Hepatocyte (in vitro differentiated cells): Measurements from ENCODE around the gene DACT2. TPM values are rescaled to one million over a fixed set of nuclear protein-coding genes. Genes with fewer than 3 reads are reported as not detected.

ENCODE experiments used
- polyA plus RNA-seq: library from polyadenylated mRNA; unstranded; fragments of >200 nt; fragmentation: Nextera tagmentation; extraction: Ambion mirVana; gene quantifications from 2 replicates; pipeline ENCODE4 v1.2.1, GENCODE V29; 2016
- total RNA-seq: library from RNA; depleted of rRNA; stranded (reverse); fragments of >200 nt; gene quantifications from 2 replicates; pipeline ENCODE4 v1.2.3, GENCODE V29; 2014

Gene DACT2
- total and polyA plus RNA-seq, 2 experiments from 2014 or later, result 8.2 to 8.8 TPM

Other genes starting within 250 kb of the DACT2 start
- gene FRMD1, start 240.6 kb downstream of the DACT2 start, total RNA-seq, result 0.07 TPM in 1 of 2 replicates, not detected in the other
- 0.46 TPM in 1 of 2 replicates, not detected in the other for gene FRMD1, start 240.6 kb downstream of the DACT2 start, polyA plus RNA-seq
- gene SMOC2, start 121.4 kb upstream of the DACT2 start, total RNA-seq, result 48.1 and 51.0 TPM in 2 replicates
- 77.6 and 88.7 TPM in 2 replicates for gene SMOC2, start 121.4 kb upstream of the DACT2 start, polyA plus RNA-seq